ENCODE measurements around the gene DNAAF8.

Gene DNAAF8

GRCh38 chr16:4734063-4734729 lies at the start of gene DNAAF8, which contains the start of gene ANKS3:
DNAAF8 (plus strand) TSS chr16:4734537; CDS start chr16:4736515, 1,978 bp downstream.
ANKS3 (minus strand) TSS chr16:4734271; CDS start chr16:4730149, 4,122 bp downstream.
- DNase-seq: peak; percentile 88

GRCh38 chr16:4684763-4685162 lies 49.6 kb upstream of the DNAAF8 start:
- no peak for DNase-seq

- no peak for DNase-seq
Measured at GRCh38 chr16:4685292-4685691, 49.0 kb upstream of the DNAAF8 start.

GRCh38 chr16:4685776-4686496 lies 48.4 kb upstream of the DNAAF8 start:
- DNase-seq: no peak

GRCh38 chr16:4686497-4687210 lies 47.7 kb upstream of the DNAAF8 start:
- DNase-seq: no peak

GRCh38 chr16:4687416-4687815 lies 46.9 kb upstream of the DNAAF8 start:
- no peak for DNase-seq

- no peak for DNase-seq
Measured at GRCh38 chr16:4687946-4688673, 46.2 kb upstream of the DNAAF8 start.

- DNase-seq: no peak
Measured at GRCh38 chr16:4688674-4689045, 45.7 kb upstream of the DNAAF8 start.

- DNase-seq: no peak
Measured at GRCh38 chr16:4689091-4689671, 45.2 kb upstream of the DNAAF8 start.

GRCh38 chr16:4689864-4690704 lies 44.3 kb upstream of the DNAAF8 start:
- DNase-seq: no peak

GRCh38 chr16:4690946-4691665 lies 43.2 kb upstream of the DNAAF8 start:
- no peak for DNase-seq

- no peak for DNase-seq
Measured at GRCh38 chr16:4691666-4692412, 42.5 kb upstream of the DNAAF8 start.

- no peak for DNase-seq
Measured at GRCh38 chr16:4692460-4693295, 41.7 kb upstream of the DNAAF8 start.

- DNase-seq: peak; percentile 88
Measured at GRCh38 chr16:4693296-4693955, 40.9 kb upstream of the DNAAF8 start, which contains the start of gene NUDT16L1. NUDT16L1 (plus strand) TSS chr16:4693562; CDS start chr16:4693727, 165 bp downstream.

- DNase-seq: no peak
Measured at GRCh38 chr16:4693956-4694641, 40.2 kb upstream of the DNAAF8 start.

GRCh38 chr16:4694642-4695451 lies 39.5 kb upstream of the DNAAF8 start:
- DNase-seq: no peak
